Tibial nerve (tissue), 4 donors: ENCODE data around the gene PSMD13. TPM values are rescaled to one million over a fixed set of nuclear protein-coding genes. Genes with fewer than 3 reads are reported as not detected.

Experiments used
- DNase-seq, 2 donors: peaks; one replicate each; pipeline ENCODE4 v3.0.0-alpha.2; 2019; ENCODE audit warnings: low spot score in 2 of 2
- H3K27ac ChIP-seq, 4 donors: fragments of 200-600 bp; sonication (generic) in 3 of 4; one replicate each; pipeline ENCODE4 v1.5.1; 2017 to 2019; ENCODE audit warnings: mild to moderate bottlenecking in 1 of 4
- H3K27me3 ChIP-seq, 2 donors: fragments of 200-600 bp; sonication (generic) in 1 of 2; one replicate each; pipeline versions ENCODE4 v1.5.1 to v1.6.0; 2017 to 2019
- H3K36me3 ChIP-seq, 3 donors: fragments of 200-600 bp; sonication (generic); one replicate each; pipeline ENCODE4 v1.5.1; 2018 to 2019
- H3K4me1 ChIP-seq, 4 donors: fragments of 200-600 bp; sonication (generic) in 3 of 4; one replicate each; pipeline ENCODE4 v1.5.1; 2017 to 2019
- H3K4me3 ChIP-seq, 4 donors: fragments of 200-600 bp; sonication (generic) in 3 of 4; one replicate each; pipeline ENCODE4 v1.5.1; 2017 to 2019; ENCODE audit warnings: mild to moderate bottlenecking in 1 of 4, moderate library complexity in 1 of 4
- H3K9me3 ChIP-seq, 4 donors: fragments of 200-600 bp; sonication (generic) in 3 of 4; one replicate each; pipeline ENCODE4 v1.5.1; 2017 to 2019
- CTCF ChIP-seq, 5 experiments: fragments of 200-600 bp in 3 of 5; fragments of 450-650 bp in 2 of 5; sonication (generic) in 3 of 5; IDR thresholded peaks; one replicate each; pipeline ENCODE4 v1.5.1; 2016 to 2019; ENCODE audit warnings: antibody characterized with exemption in 5 of 5, mild to moderate bottlenecking in 3 of 5, moderate library complexity in 2 of 5
- EP300 ChIP-seq, 2 donors: sonication (generic); formaldehyde crosslinking; IDR thresholded peaks; one replicate each; pipeline ENCODE4 v1.6.1; 2017; ENCODE audit warnings: antibody characterized with exemption in 2 of 2, mild to moderate bottlenecking in 1 of 2
- POLR2A ChIP-seq, 2 donors: fragments of 450-650 bp; IDR thresholded peaks; one replicate each; pipeline ENCODE4 v1.6.1; 2017; ENCODE audit warnings: antibody characterized with exemption in 2 of 2, mild to moderate bottlenecking in 2 of 2, moderate library complexity in 2 of 2
- WGBS, 2 donors: methylation state at CpG; one replicate each; pipeline ENCODE4 v1.1.5; 2018; 5-methylcytosine and 5-hydroxymethylcytosine counted together
- total RNA-seq, 4 donors: library from RNA; depleted of rRNA; stranded (reverse); fragments of >200 nt; gene quantifications; one replicate each; pipeline ENCODE4 v1.1.0, GENCODE V29; 2016

PSMD13 gene
- total RNA-seq, 4 donors from 2014 or later: 72.0 to 136 (median 120) TPM

- DNase-seq: no peak
- 82 to 84% methylated on average over 44 of the region's 44 CpGs for WGBS, 2 donors
Measured at GRCh38 chr11:291281-292210, 54.8 kb downstream of the PSMD13 start.

GRCh38 chr11:292211-293121 is 55.7 kb downstream of the PSMD13 start:
- H3K27ac ChIP-seq: no peak overlapping the region
- peaks cover 0 to 49% (median 0%) of the 10 kb centered on the region in 3 donors for H3K36me3 ChIP-seq
- no peaks in the 10 kb centered on the region for H3K9me3 ChIP-seq
- H3K4me3 ChIP-seq: no peak overlapping the region
- DNase-seq: no peak
- WGBS, 2 donors: 91% methylated on average over 21 to 26 of the region's 29 CpGs
- peaks cover 0 to 31% (median 17%) of the 10 kb centered on the region in 4 donors for H3K4me1 ChIP-seq
- TF ChIP-seq POLR2A (IDR thresholded peaks at IDR 0.05) (no peak), CTCF (IDR thresholded peaks at IDR 0.05) (no peak), EP300 (IDR thresholded peaks at IDR 0.05) (no peak)
- no peaks in the 10 kb centered on the region for H3K27me3 ChIP-seq

More at GRCh38 chr11:291281-292210, 54.8 kb downstream of the PSMD13 start:
- H3K9me3 ChIP-seq: no peaks in the 10 kb centered on the region
- H3K27ac ChIP-seq: no peak overlapping the region
- peaks cover 0 to 22% (median 15%) of the 10 kb centered on the region in 4 donors for H3K4me1 ChIP-seq
- no peak overlapping the region for H3K4me3 ChIP-seq
- no peaks in the 10 kb centered on the region for H3K27me3 ChIP-seq
- peaks cover 0 to 49% (median 0%) of the 10 kb centered on the region in 3 donors for H3K36me3 ChIP-seq
- TF ChIP-seq EP300 (IDR thresholded peaks at IDR 0.05): no peak
- no peak for TF ChIP-seq POLR2A (IDR thresholded peaks at IDR 0.05)
- no peak for TF ChIP-seq CTCF (IDR thresholded peaks at IDR 0.05)

- no peaks in the 10 kb centered on the region for H3K27me3 ChIP-seq
- TF ChIP-seq CTCF (IDR thresholded peaks at IDR 0.05) (no peak), POLR2A (IDR thresholded peaks at IDR 0.05) (no peak), EP300 (IDR thresholded peaks at IDR 0.05) (no peak)
- no peak overlapping the region for H3K27ac ChIP-seq
- 82 to 83% methylated on average over 16 to 18 of the region's 18 CpGs for WGBS, 2 donors
- DNase-seq: no peak
- H3K4me3 ChIP-seq: no peak overlapping the region
- peaks cover 0 to 33% (median 15%) of the 10 kb centered on the region in 4 donors for H3K4me1 ChIP-seq
- peaks cover 0 to 49% (median 0%) of the 10 kb centered on the region in 3 donors for H3K36me3 ChIP-seq
- H3K9me3 ChIP-seq: no peaks in the 10 kb centered on the region
Measured at GRCh38 chr11:293271-293851, 56.6 kb downstream of the PSMD13 start.

DNA sequence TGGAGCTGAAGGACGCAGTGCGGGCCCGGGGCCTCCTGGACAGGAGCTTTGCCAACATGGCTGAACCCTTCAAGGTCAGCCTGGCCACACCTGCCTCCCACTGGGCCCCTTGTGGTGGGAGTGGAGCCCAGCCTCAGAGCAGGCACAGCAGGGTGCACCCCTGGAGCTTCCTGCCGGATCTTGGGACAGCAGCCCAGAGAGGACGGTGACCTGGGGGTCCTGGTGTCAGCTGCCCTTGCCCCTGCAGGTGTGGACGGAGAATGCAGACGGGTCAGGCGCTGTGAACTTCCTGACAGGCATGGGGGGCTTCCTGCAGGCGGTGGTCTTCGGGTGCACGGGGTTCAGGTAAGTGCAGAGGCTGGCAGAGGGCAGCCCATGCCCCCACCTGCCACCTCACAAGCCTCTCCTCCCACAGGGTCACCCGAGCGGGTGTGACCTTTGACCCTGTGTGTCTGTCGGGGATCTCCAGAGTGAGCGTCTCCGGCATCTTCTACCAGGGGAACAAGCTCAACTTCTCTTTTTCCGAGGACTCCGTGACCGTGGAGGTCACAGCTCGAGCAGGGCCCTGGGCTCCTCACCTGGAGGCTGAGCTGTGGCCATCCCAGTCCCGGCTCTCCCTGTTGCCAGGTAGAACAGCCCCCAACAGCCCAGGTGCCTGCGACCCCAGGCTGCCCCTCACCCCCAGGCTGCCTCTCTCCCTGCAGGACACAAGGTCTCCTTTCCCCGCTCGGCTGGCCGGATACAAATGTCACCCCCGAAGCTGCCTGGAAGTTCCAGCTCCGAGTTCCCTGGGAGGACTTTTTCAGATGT is 57.3 kb downstream of the PSMD13 start:
- 78 to 83% methylated on average over 16 to 27 of the region's 27 CpGs for WGBS, 2 donors
- no peak overlapping the region for H3K4me3 ChIP-seq
- H3K4me1 ChIP-seq: peaks cover 0 to 37% (median 14%) of the 10 kb centered on the region in 4 donors
- no peak for DNase-seq
- no peaks in the 10 kb centered on the region for H3K9me3 ChIP-seq
- peaks cover 0 to 49% (median 0%) of the 10 kb centered on the region in 3 donors for H3K36me3 ChIP-seq
- peaks cover 0 to 5% of the 10 kb centered on the region in 2 donors for H3K27me3 ChIP-seq
- H3K27ac ChIP-seq: no peak overlapping the region
- TF ChIP-seq POLR2A (IDR thresholded peaks at IDR 0.05) (no peak), CTCF (IDR thresholded peaks at IDR 0.05) (no peak)
